ENCODE measurements around the gene CD226. TPM values are rescaled to one million over a fixed set of nuclear protein-coding genes. Genes with fewer than 3 reads are reported as not detected.

The CD226 gene
- total RNA-seq, 1 donor from 2014 or later, result 0.62 TPM

GRCh38 chr18:69830189-69830588 is 117.5 kb downstream of the CD226 start:
- H3K4me3 Mint-ChIP-seq (ENCODE audit: unreplicated experiment), result no peak overlapping the region
- TF ChIP-seq CTCF (IDR thresholded peaks at IDR 0.05), result no peak
- no peaks in the 10 kb centered on the region for H3K36me3 Mint-ChIP-seq (ENCODE audit: low read depth)
- no peak for DNase-seq (ENCODE audit: low spot score)
- no peak overlapping the region for H3K27ac Mint-ChIP-seq (ENCODE audit: unreplicated experiment)
- H3K4me1 Mint-ChIP-seq (ENCODE audit: low read depth), result no peaks in the 10 kb centered on the region
- H3K9me3 Mint-ChIP-seq (ENCODE audit: low read depth), result peaks cover 3% of the 10 kb centered on the region
- no peaks in the 10 kb centered on the region for H3K27me3 Mint-ChIP-seq (ENCODE audit: low read depth)

GRCh38 chr18:69820538-69820937 is 127.1 kb downstream of the CD226 start:
- Mint-ChIP-seq H3K27ac (ENCODE audit: unreplicated experiment) (no peak overlapping the region), H3K4me3 (ENCODE audit: unreplicated experiment) (no peak overlapping the region), H3K36me3 (ENCODE audit: low read depth) (no peaks in the 10 kb centered on the region), H3K9me3 (ENCODE audit: low read depth) (peaks cover 11% of the 10 kb centered on the region), H3K27me3 (ENCODE audit: low read depth) (no peaks in the 10 kb centered on the region), H3K4me1 (ENCODE audit: low read depth) (peaks cover 17% of the 10 kb centered on the region)
- TF ChIP-seq CTCF (IDR thresholded peaks at IDR 0.05), result no peak
- DNase-seq (ENCODE audit: low spot score), result no peak

- TF ChIP-seq CTCF (IDR thresholded peaks at IDR 0.05), result no peak
- peaks cover 17% of the 10 kb centered on the region for H3K4me1 Mint-ChIP-seq (ENCODE audit: low read depth)
- no peak overlapping the region for H3K4me3 Mint-ChIP-seq (ENCODE audit: unreplicated experiment)
These were observed 128.2 kb downstream of the CD226 start for GRCh38 chr18:69819460-69819859.

GRCh38 chr18:69817335-69817940 is 130.2 kb downstream of the CD226 start:
- no peak for TF ChIP-seq CTCF (IDR thresholded peaks at IDR 0.05)
- DNase-seq (ENCODE audit: low spot score), result no peak
- peaks cover 17% of the 10 kb centered on the region for H3K4me1 Mint-ChIP-seq (ENCODE audit: low read depth)
- H3K9me3 Mint-ChIP-seq (ENCODE audit: low read depth), result peaks cover 11% of the 10 kb centered on the region
- H3K36me3 Mint-ChIP-seq (ENCODE audit: low read depth), result no peaks in the 10 kb centered on the region
- H3K27ac Mint-ChIP-seq (ENCODE audit: unreplicated experiment), result peak overlapping the region; percentile 72
- H3K4me3 Mint-ChIP-seq (ENCODE audit: unreplicated experiment), result no peak overlapping the region
- H3K27me3 Mint-ChIP-seq (ENCODE audit: low read depth), result no peaks in the 10 kb centered on the region

More at GRCh38 chr18:69819460-69819859, 128.2 kb downstream of the CD226 start:
- H3K9me3 Mint-ChIP-seq (ENCODE audit: low read depth), result peaks cover 11% of the 10 kb centered on the region
- no peaks in the 10 kb centered on the region for H3K36me3 Mint-ChIP-seq (ENCODE audit: low read depth)
- no peaks in the 10 kb centered on the region for H3K27me3 Mint-ChIP-seq (ENCODE audit: low read depth)
- no peak overlapping the region for H3K27ac Mint-ChIP-seq (ENCODE audit: unreplicated experiment)
- DNase-seq (ENCODE audit: low spot score), result no peak

GRCh38 chr18:69814861-69815385 is 132.8 kb downstream of the CD226 start:
- H3K27me3 Mint-ChIP-seq (ENCODE audit: low read depth), result no peaks in the 10 kb centered on the region
- H3K9me3 Mint-ChIP-seq (ENCODE audit: low read depth), result peaks cover 8% of the 10 kb centered on the region
- no peaks in the 10 kb centered on the region for H3K36me3 Mint-ChIP-seq (ENCODE audit: low read depth)
- DNase-seq (ENCODE audit: low spot score), result no peak
- peaks cover 17% of the 10 kb centered on the region for H3K4me1 Mint-ChIP-seq (ENCODE audit: low read depth)
- TF ChIP-seq CTCF (IDR thresholded peaks at IDR 0.05), result no peak
- H3K27ac Mint-ChIP-seq (ENCODE audit: unreplicated experiment), result no peak overlapping the region
- H3K4me3 Mint-ChIP-seq (ENCODE audit: unreplicated experiment), result no peak overlapping the region
